CD4-positive, alpha-beta T cell (primary cell): ENCODE results near the gene KCNN4. TPM values are rescaled to one million over a fixed set of nuclear protein-coding genes. Genes with fewer than 3 reads are reported as not detected.

Experiments used
- ATAC-seq: fragments of 200-7000 bp; cut with Tn5 transposase; one replicate; pipeline ENCODE4 v1.10.0; 2022; ENCODE audit warnings: mild to moderate bottlenecking; ENCODE audit not compliant: poor library complexity
- CTCF ChIA-PET: fragments of 350-600 bp; sonication (Branson Sonifier 250); formaldehyde crosslinking; loops from one replicate; lab custom pipeline; 2021; ENCODE audit warnings: antibody characterized with exemption, inconsistent platforms; lab: Charles Lee
- POLR2A ChIA-PET: fragments of 350-600 bp; sonication (Branson Sonifier 250); formaldehyde crosslinking; loops from one replicate; lab custom pipeline; 2021; ENCODE audit warnings: antibody characterized with exemption, inconsistent platforms; lab: Charles Lee
- DNase-seq, 14 experiments: peaks; one replicate each; pipeline ENCODE4 v3.0.0-alpha.2; 2013 to 2020; ENCODE audit warnings: mixed read lengths in 2 of 14
- H3K27ac ChIP-seq, 2 donors: one replicate each; pipeline versions ENCODE4 v1.5.1 to v1.7.0; 2013; ENCODE audit warnings: low read length in 2 of 2, low read depth in 1 of 2, mild to moderate bottlenecking in 1 of 2
- H3K27me3 ChIP-seq, 2 experiments: 1 replicate in 1 of 2; 2 replicates in 1 of 2; pipeline versions ENCODE4 v1.6.1 to v1.7.0; 2013; ENCODE audit warnings: low read length in 2 of 2, control low read depth in 1 of 2, mild to moderate bottlenecking in 1 of 2, moderate library complexity in 1 of 2; ENCODE audit not compliant: insufficient read depth in 2 of 2, control insufficient read depth in 1 of 2
- H3K36me3 ChIP-seq: one replicate; pipeline ENCODE4 v1.6.1; 2013; ENCODE audit warnings: low read length, control low read depth; ENCODE audit not compliant: insufficient read depth
- H3K4me1 ChIP-seq: one replicate; pipeline ENCODE4 v1.6.1; 2013; ENCODE audit warnings: low read length, control low read depth; ENCODE audit not compliant: insufficient read depth
- H3K4me3 ChIP-seq: one replicate; pipeline ENCODE4 v1.5.1; 2013; ENCODE audit warnings: mild to moderate bottlenecking, low read length, moderate library complexity
- H3K9me3 ChIP-seq, 2 experiments: 1 replicate in 1 of 2; 2 replicates in 1 of 2; pipeline versions ENCODE4 v1.6.1 to v1.7.0; 2013; ENCODE audit warnings: low read length in 2 of 2, mild to moderate bottlenecking in 2 of 2, control low read depth in 1 of 2, moderate library complexity in 1 of 2; ENCODE audit not compliant: control insufficient read depth in 1 of 2, insufficient read depth in 1 of 2
- H3K27ac Mint-ChIP-seq: one replicate; pipeline ENCODE4 v1.8.0; 2020; ENCODE audit warnings: mixed read lengths
- H3K27me3 Mint-ChIP-seq: one replicate; pipeline ENCODE4 v1.8.0; 2021; ENCODE audit warnings: mixed read lengths
- H3K36me3 Mint-ChIP-seq: one replicate; pipeline ENCODE4 v1.8.0; 2021; ENCODE audit warnings: low read depth, mixed read lengths
- H3K4me1 Mint-ChIP-seq: one replicate; pipeline ENCODE4 v1.8.0; 2021; ENCODE audit warnings: low read depth, mixed read lengths
- H3K4me3 Mint-ChIP-seq: one replicate; pipeline ENCODE4 v1.8.0; 2020; ENCODE audit warnings: mild to moderate bottlenecking, mixed read lengths
- H3K9me3 Mint-ChIP-seq: one replicate; pipeline ENCODE4 v1.8.0; 2020; ENCODE audit warnings: mixed read lengths
- intact Hi-C, 2 experiments: fragments of 100-400 bp; cut with DNase I in 1 of 2; cut with micrococcal nuclease in 1 of 2; formaldehyde crosslinking; loops; one replicate each; pipeline versions ENCODE4 v1.15.1 to v1.9.0; 2023 to 2025; cut with DNase I, micrococcal nuclease
- total RNA-seq, 174 experiments: library from RNA in 2 of 174; stranded (reverse) in 2 of 174; gene quantifications; one replicate each; pipeline ENCODE4 v1.2.3 and lab custom pipeline; 2021 to 2026
- TF ChIP-seq, protein P1 (sequence below): fragments of 200-600 bp; IDR thresholded peaks from one replicate; pipeline ENCODE4 v1.8.0; 2022; ENCODE audit warnings: antibody characterized with exemption, mild to moderate bottlenecking

The KCNN4 gene
- total RNA-seq, 2 experiments from 2014 or later = 9.7 to 10.4 TPM

DNA sequence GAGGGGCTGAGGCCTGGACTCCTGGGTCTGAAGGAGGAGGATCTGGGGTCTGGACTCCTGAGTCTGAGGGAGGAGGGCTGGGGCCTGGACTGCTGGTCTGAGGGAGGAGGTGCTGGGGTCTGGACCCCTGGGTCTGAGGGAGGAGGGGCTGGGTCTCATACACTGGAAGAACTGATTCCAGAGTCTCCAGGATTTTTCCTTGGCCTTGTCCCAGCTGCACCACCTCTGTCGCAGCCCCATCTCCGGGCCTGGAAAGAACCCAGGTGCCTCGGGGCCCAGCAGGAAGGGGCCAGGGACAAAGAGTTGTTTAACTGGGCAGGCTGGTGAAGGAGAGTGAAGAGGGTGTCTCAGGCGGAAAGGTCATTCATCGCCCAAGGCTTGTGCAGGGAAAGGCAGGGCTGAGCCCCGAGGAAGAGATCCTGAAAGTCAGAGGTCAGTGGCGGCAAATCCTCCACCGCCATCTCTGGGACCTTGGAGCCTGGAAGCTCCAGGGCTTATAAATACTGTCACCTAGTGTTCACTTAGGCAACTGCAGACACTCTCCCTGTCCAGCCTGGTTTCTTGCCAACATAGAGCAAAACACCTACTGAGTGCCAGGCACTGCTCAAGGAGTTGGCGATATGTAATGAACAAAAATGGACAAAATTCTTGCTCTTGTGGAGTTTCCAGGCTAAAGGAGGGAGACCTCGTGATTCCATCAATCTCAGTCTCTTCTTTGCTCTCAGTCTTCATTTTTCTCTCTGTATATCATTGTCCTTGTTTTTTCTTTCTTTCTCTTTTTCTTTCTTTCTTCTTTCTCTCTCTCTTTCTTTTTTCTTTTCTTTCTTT, 4.4 kb upstream of the KCNN4 start:
- no peaks in the 10 kb centered on the region for H3K27me3 ChIP-seq
- intact Hi-C loops = loop anchor here (1.0 to 10.0 kb wide), 5 partner anchors 18 to 230 kb away; partner anchors contain the start of gene PLAUR (in 1 of the 2)
- peaks cover 45% of the 10 kb centered on the region for H3K4me1 Mint-ChIP-seq
- peak overlapping the region; percentile 71 for H3K4me3 Mint-ChIP-seq
- H3K4me1 ChIP-seq = peaks cover 50% of the 10 kb centered on the region
- peak overlapping the region; percentile 3 for H3K4me3 ChIP-seq
- no peaks in the 10 kb centered on the region for H3K9me3 ChIP-seq
- H3K36me3 ChIP-seq = no peaks in the 10 kb centered on the region
- H3K9me3 Mint-ChIP-seq = no peaks in the 10 kb centered on the region
- peak overlapping the region; percentile 90 for H3K27ac Mint-ChIP-seq
- DNase-seq = peak in 11 of 14 experiments; percentile 21 to 83 (median 41)
- CTCF ChIA-PET = interaction anchor here (0.6 to 3.0 kb wide), 11 partner anchors 9 to 117 kb away, joined by 3 to 40 read pairs (median 4); partner anchors contain the start of gene PLAUR
- POLR2A ChIA-PET = interaction anchor here (0.7 to 2.3 kb wide), 5 partner anchors 19 to 117 kb away, joined by 3 to 13 read pairs (median 7); partner anchors contain the start of gene SMG9
- TF ChIP-seq, protein P1, sequence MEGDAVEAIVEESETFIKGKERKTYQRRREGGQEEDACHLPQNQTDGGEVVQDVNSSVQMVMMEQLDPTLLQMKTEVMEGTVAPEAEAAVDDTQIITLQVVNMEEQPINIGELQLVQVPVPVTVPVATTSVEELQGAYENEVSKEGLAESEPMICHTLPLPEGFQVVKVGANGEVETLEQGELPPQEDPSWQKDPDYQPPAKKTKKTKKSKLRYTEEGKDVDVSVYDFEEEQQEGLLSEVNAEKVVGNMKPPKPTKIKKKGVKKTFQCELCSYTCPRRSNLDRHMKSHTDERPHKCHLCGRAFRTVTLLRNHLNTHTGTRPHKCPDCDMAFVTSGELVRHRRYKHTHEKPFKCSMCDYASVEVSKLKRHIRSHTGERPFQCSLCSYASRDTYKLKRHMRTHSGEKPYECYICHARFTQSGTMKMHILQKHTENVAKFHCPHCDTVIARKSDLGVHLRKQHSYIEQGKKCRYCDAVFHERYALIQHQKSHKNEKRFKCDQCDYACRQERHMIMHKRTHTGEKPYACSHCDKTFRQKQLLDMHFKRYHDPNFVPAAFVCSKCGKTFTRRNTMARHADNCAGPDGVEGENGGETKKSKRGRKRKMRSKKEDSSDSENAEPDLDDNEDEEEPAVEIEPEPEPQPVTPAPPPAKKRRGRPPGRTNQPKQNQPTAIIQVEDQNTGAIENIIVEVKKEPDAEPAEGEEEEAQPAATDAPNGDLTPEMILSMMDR = peak; percentile 95
- H3K36me3 Mint-ChIP-seq = no peaks in the 10 kb centered on the region
- H3K27me3 Mint-ChIP-seq = peaks cover 5% of the 10 kb centered on the region
- peak overlapping the region; percentile 70 to 75 for H3K27ac ChIP-seq
- peak; percentile 51 for ATAC-seq

DNA sequence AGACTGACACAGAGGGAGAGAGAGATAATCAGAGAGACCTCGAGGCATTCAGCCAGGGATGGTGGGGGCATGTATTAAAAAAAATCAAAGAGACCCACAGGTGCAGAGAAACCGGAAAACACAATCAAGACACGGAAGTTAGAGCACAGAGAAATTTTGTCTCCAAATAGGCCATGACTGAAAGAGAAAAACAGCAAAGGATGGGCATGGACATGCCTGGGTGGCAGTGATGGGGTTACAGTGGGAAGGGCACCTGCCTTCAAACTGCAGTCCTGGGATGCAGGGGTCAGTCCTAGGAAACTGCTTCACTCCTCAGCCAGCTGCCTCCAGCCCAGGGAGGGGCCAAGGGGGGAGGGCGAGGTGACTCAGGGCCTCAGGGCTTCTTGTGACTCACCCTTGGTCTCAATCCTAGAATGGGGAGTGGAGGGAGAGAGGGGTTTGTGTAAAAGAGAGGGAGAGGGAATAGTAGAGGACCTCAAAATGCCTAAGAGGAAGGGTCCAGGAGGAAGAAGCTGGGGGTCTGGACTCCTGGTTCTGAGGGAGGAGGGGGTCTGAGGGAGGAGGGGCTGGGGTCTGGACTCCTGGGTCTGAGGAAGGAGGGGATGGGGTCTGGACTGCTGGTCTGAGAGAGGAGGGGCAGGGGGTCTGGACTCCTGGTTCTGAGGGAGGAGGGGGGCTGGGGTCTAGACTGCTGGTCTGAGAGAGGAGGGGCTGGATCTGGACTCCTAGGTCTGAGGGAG, 3.6 kb upstream of the KCNN4 start:
- peak in 13 of 14 experiments; percentile 33 to 80 (median 62) for DNase-seq
- Mint-ChIP-seq H3K9me3 (no peaks in the 10 kb centered on the region), H3K4me1 (peaks cover 53% of the 10 kb centered on the region), H3K36me3 (no peaks in the 10 kb centered on the region), H3K27me3 (no peaks in the 10 kb centered on the region), H3K27ac (peak overlapping the region; percentile 90), H3K4me3 (peak overlapping the region; percentile 34)
- peak overlapping the region; percentile 70 to 75 for H3K27ac ChIP-seq
- CTCF ChIA-PET = interaction anchor here (0.6 to 3.0 kb wide), 11 partner anchors 8 to 116 kb away, joined by 3 to 40 read pairs (median 4); partner anchors contain the start of gene PLAUR
- intact Hi-C loops = loop anchor here in 1 of 2 experiments (2.0 to 10.0 kb wide), 3 partner anchors 18 to 230 kb away; partner anchors contain the start of gene PLAUR
- TF ChIP-seq, protein P1 = no peak
- no peak overlapping the region for H3K4me3 ChIP-seq
- POLR2A ChIA-PET = interaction anchor here (1.5 to 2.3 kb wide), 4 partner anchors 19 to 116 kb away, joined by 6 to 13 read pairs (median 10); partner anchors contain the start of gene SMG9
- no peaks in the 10 kb centered on the region for H3K36me3 ChIP-seq
- H3K27me3 ChIP-seq = no peaks in the 10 kb centered on the region
- H3K4me1 ChIP-seq = peaks cover 57% of the 10 kb centered on the region
- peak; percentile 33 for ATAC-seq
- H3K9me3 ChIP-seq = no peaks in the 10 kb centered on the region

DNA sequence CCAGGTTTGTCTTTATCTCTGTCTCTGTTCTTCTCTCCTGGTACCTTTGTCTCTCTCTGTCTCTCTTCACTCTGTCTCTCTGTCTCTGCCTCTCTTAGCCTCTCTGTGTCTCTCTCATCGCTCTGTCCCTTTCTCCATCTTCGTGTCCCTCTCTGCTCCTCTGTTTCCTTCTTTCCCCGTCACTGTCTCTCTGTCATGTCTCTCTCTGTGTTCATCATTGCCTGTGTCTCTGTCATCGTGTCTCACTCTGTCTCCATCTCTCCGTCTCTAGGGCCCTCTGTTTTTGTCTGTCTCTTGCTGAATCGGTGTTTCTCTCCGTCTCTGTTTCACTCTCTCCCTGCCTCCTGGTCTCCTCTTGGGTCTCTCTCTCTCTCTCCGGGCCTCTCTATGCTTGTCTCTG, 2.9 kb upstream of the KCNN4 start:
- no peaks in the 10 kb centered on the region for H3K9me3 ChIP-seq
- ChIA-PET CTCF (interaction anchor here (3.0 kb wide), 1 partner anchor 18 kb away, joined by 20 read pairs; no protein-coding TSS in a partner anchor), POLR2A (interaction anchor here (2.0 to 2.3 kb wide), 2 partner anchors 18 to 29 kb away, joined by 12 to 13 read pairs; partner anchors contain the start of gene SMG9)
- H3K27ac ChIP-seq = peak overlapping the region; percentile 70 to 75
- Mint-ChIP-seq H3K27me3 (no peaks in the 10 kb centered on the region), H3K27ac (peak overlapping the region; percentile 90), H3K4me3 (peak overlapping the region; percentile 39), H3K9me3 (no peaks in the 10 kb centered on the region), H3K4me1 (peaks cover 60% of the 10 kb centered on the region), H3K36me3 (no peaks in the 10 kb centered on the region)
- H3K4me3 ChIP-seq = no peak overlapping the region
- TF ChIP-seq, protein P1 = no peak
- DNase-seq = no peak
- ATAC-seq = no peak
- intact Hi-C loops = loop anchor here in 1 of 2 experiments (2.0 to 10.0 kb wide), 3 partner anchors 17 to 229 kb away; partner anchors contain the start of gene PLAUR
- no peaks in the 10 kb centered on the region for H3K27me3 ChIP-seq
- peaks cover 65% of the 10 kb centered on the region for H3K4me1 ChIP-seq
- H3K36me3 ChIP-seq = no peaks in the 10 kb centered on the region
